Measurements from ENCODE around the gene SEMA3G.

SEMA3G gene

GRCh38 chr3:52477076-52477795 lies 32.3 kb upstream of the SEMA3G start:
- H3K4me3 ChIP-seq (ENCODE audit: low read length), result no peak overlapping the region
- TF ChIP-seq CTCF (conservative IDR thresholded peaks at IDR 0.05; ENCODE audit: low read length), result no peak
- no peak for DNase-seq (ENCODE audit: low read depth)

- TF ChIP-seq CTCF (conservative IDR thresholded peaks at IDR 0.05; ENCODE audit: low read length), result no peak
- no peak for DNase-seq (ENCODE audit: low read depth)
- no peak overlapping the region for H3K4me3 ChIP-seq (ENCODE audit: low read length)
Measured at GRCh38 chr3:52473026-52473425, 28.1 kb upstream of the SEMA3G start.

GRCh38 chr3:52472239-52473000 lies 27.5 kb upstream of the SEMA3G start:
- TF ChIP-seq CTCF (conservative IDR thresholded peaks at IDR 0.05; ENCODE audit: low read length), result no peak
- no peak overlapping the region for H3K4me3 ChIP-seq (ENCODE audit: low read length)
- no peak for DNase-seq (ENCODE audit: low read depth)

GRCh38 chr3:52471371-52472238 lies 26.7 kb upstream of the SEMA3G start:
- peak; percentile 52 for DNase-seq (ENCODE audit: low read depth)
- peak; percentile 63 for TF ChIP-seq CTCF (conservative IDR thresholded peaks at IDR 0.05; ENCODE audit: low read length)
- no peak overlapping the region for H3K4me3 ChIP-seq (ENCODE audit: low read length)

GRCh38 chr3:52470920-52471319 lies 26.0 kb upstream of the SEMA3G start:
- DNase-seq (ENCODE audit: low read depth), result no peak
- no peak for TF ChIP-seq CTCF (conservative IDR thresholded peaks at IDR 0.05; ENCODE audit: low read length)
- no peak overlapping the region for H3K4me3 ChIP-seq (ENCODE audit: low read length)

- no peak overlapping the region for H3K4me3 ChIP-seq (ENCODE audit: low read length)
- no peak for TF ChIP-seq CTCF (conservative IDR thresholded peaks at IDR 0.05; ENCODE audit: low read length)
Measured at GRCh38 chr3:52469001-52469400, 24.1 kb upstream of the SEMA3G start.

More at GRCh38 chr3:52469001-52469400, 24.1 kb upstream of the SEMA3G start:
- no peak for DNase-seq (ENCODE audit: low read depth)

All from AG10803 (cell line).